HEK293 (cell line): ENCODE results near the gene ELOVL2.

Experiments used
- CTCF ChIA-PET: fragments of 350-600 bp; formaldehyde crosslinking; extraction: SDS; loops from one replicate; lab custom pipeline; 2021; ENCODE audit warnings: antibody characterized with exemption; lab: Yijun Ruan, JAX
- POLR2A ChIA-PET: fragments of 300-600 bp; formaldehyde crosslinking; extraction: SDS; loops from one replicate; lab custom pipeline; 2020; ENCODE audit warnings: antibody characterized with exemption, inconsistent platforms; lab: Yijun Ruan, JAX
- H3K27ac ChIP-seq: fragments of 200-500 bp; sonication (Bioruptor generic); 2 replicates; pipeline ENCODE4 v1.5.1; 2014; ENCODE audit warnings: low read depth, low read length, control low read depth, inconsistent platforms; ENCODE audit errors: extremely low read depth
- H3K36me3 ChIP-seq, 2 experiments: fragments of 200-500 bp in 1 of 2; sonication (Bioruptor generic) in 1 of 2; 1 replicate in 1 of 2; 2 replicates in 1 of 2; pipeline ENCODE4 v1.5.1; 2014 to 2017; ENCODE audit warnings: inconsistent platforms in 2 of 2, low read length in 2 of 2; ENCODE audit not compliant: control insufficient read depth in 2 of 2, insufficient read depth in 1 of 2
- H3K4me1 ChIP-seq: fragments of 200-500 bp; sonication (Bioruptor generic); 2 replicates; pipeline ENCODE4 v1.5.1; 2014; ENCODE audit warnings: mild to moderate bottlenecking, low read length, inconsistent platforms; ENCODE audit not compliant: control insufficient read depth, insufficient read depth
- H3K4me3 ChIP-seq: 2 replicates; pipeline ENCODE4 v1.5.1; 2011; ENCODE audit warnings: low read depth, mild to moderate bottlenecking, control low read depth, low read length, moderate library complexity
- H3K9me3 ChIP-seq: fragments of 200-500 bp; sonication (Bioruptor generic); 2 replicates; pipeline ENCODE4 v1.5.1; 2014; ENCODE audit warnings: low read depth, low read length, inconsistent platforms; ENCODE audit not compliant: control insufficient read depth, insufficient read depth
- GFI1B ChIP-seq: fragments of 450-650 bp; formaldehyde crosslinking; IDR thresholded peaks from 2 replicates; pipeline ENCODE4 v1.5.1; 2016; ENCODE audit warnings: missing biosample characterization, missing genetic modification characterization
- KLF8 ChIP-seq: fragments of 450-650 bp; formaldehyde crosslinking; IDR thresholded peaks from 2 replicates; pipeline ENCODE4 v1.5.1; 2016; ENCODE audit warnings: missing biosample characterization, missing genetic modification characterization
- PRDM1 ChIP-seq: fragments of 450-650 bp; formaldehyde crosslinking; IDR thresholded peaks from 2 replicates; pipeline ENCODE4; 2016; ENCODE audit warnings: missing biosample characterization, missing genetic modification characterization
- SP7 ChIP-seq: fragments of 450-650 bp; formaldehyde crosslinking; IDR thresholded peaks from 2 replicates; pipeline ENCODE4 v1.5.1; 2016; ENCODE audit warnings: missing biosample characterization, missing genetic modification characterization
- ZBTB1 ChIP-seq: fragments of 450-650 bp; formaldehyde crosslinking; IDR thresholded peaks from 2 replicates; pipeline ENCODE4 v1.5.1; 2016; ENCODE audit warnings: missing biosample characterization, missing genetic modification characterization
- ZFP37 ChIP-seq: fragments of 450-650 bp; formaldehyde crosslinking; IDR thresholded peaks from 2 replicates; pipeline ENCODE4 v1.5.1; 2016; ENCODE audit warnings: missing biosample characterization, missing genetic modification characterization
- ZNF138 ChIP-seq: fragments of 450-650 bp; formaldehyde crosslinking; IDR thresholded peaks from 2 replicates; pipeline ENCODE4 v1.5.1; 2016; ENCODE audit warnings: missing biosample characterization, missing genetic modification characterization, borderline replicate concordance
- ZNF155 ChIP-seq: fragments of 450-650 bp; formaldehyde crosslinking; IDR thresholded peaks from 2 replicates; pipeline ENCODE4 v1.5.1; 2016; ENCODE audit warnings: missing biosample characterization, missing genetic modification characterization
- ZNF169 ChIP-seq: fragments of 450-650 bp; formaldehyde crosslinking; IDR thresholded peaks from 2 replicates; pipeline ENCODE4 v1.5.1; 2016; ENCODE audit warnings: missing biosample characterization, missing genetic modification characterization
- ZNF174 ChIP-seq: fragments of 450-650 bp; formaldehyde crosslinking; IDR thresholded peaks from 2 replicates; pipeline ENCODE4 v1.5.0; 2017; ENCODE audit warnings: missing biosample characterization, mild to moderate bottlenecking, missing genetic modification characterization
- ZNF19 ChIP-seq: fragments of 450-650 bp; formaldehyde crosslinking; IDR thresholded peaks from 2 replicates; pipeline ENCODE4; 2016; ENCODE audit warnings: missing biosample characterization, missing genetic modification characterization, low read depth
- ZNF211 ChIP-seq: fragments of 450-650 bp; formaldehyde crosslinking; IDR thresholded peaks from 2 replicates; pipeline ENCODE4 v1.5.1; 2016; ENCODE audit warnings: low read depth, missing biosample characterization, missing genetic modification characterization
- ZNF302 ChIP-seq: fragments of 450-650 bp; formaldehyde crosslinking; IDR thresholded peaks from 2 replicates; pipeline ENCODE4 v1.5.1; 2016; ENCODE audit warnings: missing biosample characterization, missing genetic modification characterization, low read depth
- ZNF350 ChIP-seq: fragments of 450-650 bp; formaldehyde crosslinking; IDR thresholded peaks from 2 replicates; pipeline ENCODE4 v1.5.0; 2017; ENCODE audit warnings: missing biosample characterization, mild to moderate bottlenecking, missing genetic modification characterization
- ZNF416 ChIP-seq: fragments of 450-650 bp; formaldehyde crosslinking; IDR thresholded peaks from 2 replicates; pipeline ENCODE4 v1.5.1; 2016; ENCODE audit warnings: missing biosample characterization, missing genetic modification characterization
- ZNF48 ChIP-seq: fragments of 450-650 bp; formaldehyde crosslinking; IDR thresholded peaks from 2 replicates; pipeline ENCODE4 v1.5.1; 2016; ENCODE audit warnings: missing biosample characterization, missing genetic modification characterization
- ZNF558 ChIP-seq: fragments of 450-650 bp; formaldehyde crosslinking; IDR thresholded peaks from 2 replicates; pipeline ENCODE4 v1.5.1; 2016; ENCODE audit warnings: missing biosample characterization, missing genetic modification characterization
- ZNF561 ChIP-seq: fragments of 450-650 bp; IDR thresholded peaks from 2 replicates; pipeline ENCODE4 v1.5.1; 2018; ENCODE audit warnings: missing biosample characterization, missing genetic modification characterization, borderline replicate concordance
- ZNF596 ChIP-seq: fragments of 450-650 bp; IDR thresholded peaks from 2 replicates; pipeline ENCODE4 v1.5.0; 2018; ENCODE audit warnings: missing biosample characterization, mild to moderate bottlenecking, missing genetic modification characterization, moderate library complexity
- ZNF624 ChIP-seq: fragments of 450-650 bp; formaldehyde crosslinking; IDR thresholded peaks from 2 replicates; pipeline ENCODE4 v1.5.1; 2017; ENCODE audit warnings: missing biosample characterization, missing genetic modification characterization
- ZNF626 ChIP-seq: fragments of 450-650 bp; sonication (Bioruptor Pico); formaldehyde crosslinking; IDR thresholded peaks from 2 replicates; pipeline ENCODE4 v1.5.1; 2018; ENCODE audit warnings: missing biosample characterization, missing genetic modification characterization, inconsistent platforms
- ZNF664 ChIP-seq: fragments of 450-650 bp; formaldehyde crosslinking; IDR thresholded peaks from 2 replicates; pipeline ENCODE4 v1.5.1; 2016; ENCODE audit warnings: missing biosample characterization, missing genetic modification characterization
- ZNF677 ChIP-seq: fragments of 450-650 bp; IDR thresholded peaks from 2 replicates; pipeline ENCODE4 v1.5.0; 2018; ENCODE audit warnings: missing biosample characterization, mild to moderate bottlenecking, missing genetic modification characterization, moderate library complexity
- ZNF777 ChIP-seq: fragments of 450-650 bp; formaldehyde crosslinking; IDR thresholded peaks from 2 replicates; pipeline ENCODE4 v1.5.1; 2017; ENCODE audit warnings: missing biosample characterization, missing genetic modification characterization, borderline replicate concordance
- TF ChIP-seq, protein P1 (sequence below): fragments of 450-650 bp; formaldehyde crosslinking; IDR thresholded peaks from 2 replicates; pipeline ENCODE4 v1.5.1; 2016; ENCODE audit warnings: missing biosample characterization, missing genetic modification characterization
- TF ChIP-seq, protein P2 (sequence below): fragments of 450-650 bp; formaldehyde crosslinking; IDR thresholded peaks from 2 replicates; pipeline ENCODE4 v1.5.1; 2016; ENCODE audit warnings: missing biosample characterization, missing genetic modification characterization

Gene ELOVL2

DNA sequence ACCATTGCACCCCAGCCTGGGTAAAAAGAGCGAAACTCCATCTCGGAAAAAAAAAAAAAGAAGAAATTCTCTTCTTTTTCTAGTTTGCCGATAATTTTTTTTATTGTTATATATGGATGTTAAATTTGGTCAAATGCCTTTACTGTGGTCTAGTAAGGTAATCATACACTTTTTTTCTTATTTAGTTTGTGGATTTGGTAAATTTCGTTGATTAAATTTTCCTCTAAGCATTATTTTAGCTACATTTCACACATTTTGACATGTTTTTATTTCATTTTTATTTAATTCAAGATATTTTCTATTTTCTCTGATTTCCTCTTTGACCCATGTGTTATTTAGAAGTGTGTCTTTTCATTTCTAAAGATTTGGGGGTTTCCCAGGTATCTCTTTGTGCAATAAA is 18.0 kb upstream of the ELOVL2 start (continued):
- TF ChIP-seq ZNF626 (no peak), ZNF302 (tag by site-specific recombination) (no peak), ZNF558 (no peak), ZNF777 (tag by site-specific recombination) (no peak), GFI1B (no peak)
- TF ChIP-seq, protein P1, sequence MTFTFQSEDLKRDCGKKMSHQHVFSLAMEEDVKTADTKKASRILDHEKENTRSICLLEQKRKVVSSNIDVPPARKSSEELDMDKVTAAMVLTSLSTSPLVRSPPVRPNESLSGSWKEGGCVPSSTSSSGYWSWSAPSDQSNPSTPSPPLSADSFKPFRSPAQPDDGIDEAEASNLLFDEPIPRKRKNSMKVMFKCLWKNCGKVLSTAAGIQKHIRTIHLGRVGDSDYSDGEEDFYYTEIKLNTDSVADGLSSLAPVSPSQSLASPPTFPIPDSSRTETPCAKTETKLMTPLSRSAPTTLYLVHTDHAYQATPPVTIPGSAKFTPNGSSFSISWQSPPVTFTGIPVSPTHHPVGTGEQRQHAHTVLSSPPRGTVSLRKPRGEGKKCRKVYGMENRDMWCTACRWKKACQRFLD (tag by site-specific recombination), result no peak

- Histone ChIP-seq H3K36me3 (no peaks in the 10 kb centered on the region), H3K4me3 (no peak overlapping the region), H3K27ac (no peak overlapping the region), H3K4me1 (peaks cover 5% of the 10 kb centered on the region), H3K9me3 (no peaks in the 10 kb centered on the region)
- ChIA-PET CTCF (interaction anchor here (2.3 kb wide), 1 partner anchor 10 kb away, joined by 7 read pairs; no protein-coding TSS in a partner anchor), POLR2A (no interaction called here)
- no peak for TF ChIP-seq ZNF624 (tag by site-specific recombination)
- no peak for TF ChIP-seq ZBTB1 (tag by site-specific recombination)
- TF ChIP-seq ZNF155 (tag by site-specific recombination), result no peak
- TF ChIP-seq ZNF19 (tag by site-specific recombination), result no peak
- TF ChIP-seq ZNF169 (tag by site-specific recombination), result no peak
- no peak for TF ChIP-seq PRDM1 (tag by site-specific recombination)
- no peak for TF ChIP-seq ZNF138 (tag by site-specific recombination)
- no peak for TF ChIP-seq ZNF174
- TF ChIP-seq ZNF350 (tag by site-specific recombination), result no peak
- TF ChIP-seq KLF8 (tag by site-specific recombination), result no peak
- TF ChIP-seq ZNF48 (tag by site-specific recombination), result no peak
- no peak for TF ChIP-seq ZNF211 (tag by site-specific recombination)
- TF ChIP-seq, protein P2, sequence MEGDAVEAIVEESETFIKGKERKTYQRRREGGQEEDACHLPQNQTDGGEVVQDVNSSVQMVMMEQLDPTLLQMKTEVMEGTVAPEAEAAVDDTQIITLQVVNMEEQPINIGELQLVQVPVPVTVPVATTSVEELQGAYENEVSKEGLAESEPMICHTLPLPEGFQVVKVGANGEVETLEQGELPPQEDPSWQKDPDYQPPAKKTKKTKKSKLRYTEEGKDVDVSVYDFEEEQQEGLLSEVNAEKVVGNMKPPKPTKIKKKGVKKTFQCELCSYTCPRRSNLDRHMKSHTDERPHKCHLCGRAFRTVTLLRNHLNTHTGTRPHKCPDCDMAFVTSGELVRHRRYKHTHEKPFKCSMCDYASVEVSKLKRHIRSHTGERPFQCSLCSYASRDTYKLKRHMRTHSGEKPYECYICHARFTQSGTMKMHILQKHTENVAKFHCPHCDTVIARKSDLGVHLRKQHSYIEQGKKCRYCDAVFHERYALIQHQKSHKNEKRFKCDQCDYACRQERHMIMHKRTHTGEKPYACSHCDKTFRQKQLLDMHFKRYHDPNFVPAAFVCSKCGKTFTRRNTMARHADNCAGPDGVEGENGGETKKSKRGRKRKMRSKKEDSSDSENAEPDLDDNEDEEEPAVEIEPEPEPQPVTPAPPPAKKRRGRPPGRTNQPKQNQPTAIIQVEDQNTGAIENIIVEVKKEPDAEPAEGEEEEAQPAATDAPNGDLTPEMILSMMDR, result no peak
- no peak for TF ChIP-seq ZNF416 (tag by site-specific recombination)
- no peak for TF ChIP-seq ZNF677 (tag by site-specific recombination)
- TF ChIP-seq ZNF561 (tag by site-specific recombination), result no peak
- TF ChIP-seq SP7 (tag by site-specific recombination), result no peak
- no peak for TF ChIP-seq ZFP37 (tag by site-specific recombination)
- TF ChIP-seq ZNF596 (tag by site-specific recombination), result no peak
- TF ChIP-seq ZNF664, result no peak
Measured at GRCh38 chr6:11058406-11058805, 14.3 kb upstream of the ELOVL2 start.

DNA sequence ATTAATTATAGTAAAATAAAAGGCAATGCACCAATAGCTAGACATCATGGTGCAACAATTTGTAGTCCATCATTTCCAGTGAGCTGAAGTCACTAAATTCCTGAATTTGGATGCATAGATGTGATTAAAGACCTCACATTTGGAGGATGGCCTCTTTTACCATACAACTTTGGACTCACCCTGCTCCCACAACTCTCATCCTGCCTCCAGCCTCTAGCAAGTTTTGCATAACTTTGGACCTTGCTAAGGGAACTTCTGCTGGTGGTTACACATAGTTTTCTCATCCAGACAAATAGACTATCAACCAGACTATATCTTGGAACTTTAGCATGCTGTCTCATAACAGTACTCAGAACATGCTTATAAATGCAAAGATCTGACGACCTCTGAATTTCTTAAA is 12.8 kb upstream of the ELOVL2 start:
- no peak for TF ChIP-seq ZNF48 (tag by site-specific recombination)
- TF ChIP-seq, protein P1 (tag by site-specific recombination), result no peak
- TF ChIP-seq, all 188 proteins: peak for 0

More for the DNA sequence above, 12.8 kb upstream of the ELOVL2 start:
- Histone ChIP-seq H3K4me3 (no peak overlapping the region), H3K9me3 (no peaks in the 10 kb centered on the region), H3K27ac (no peak overlapping the region), H3K36me3 (no peaks in the 10 kb centered on the region), H3K4me1 (peaks cover 8% of the 10 kb centered on the region)
- CTCF ChIA-PET, result interaction anchor here (0.6 to 5.9 kb wide), 7 partner anchors 9 to 440 kb away, joined by 3 to 36 read pairs (median 5); no protein-coding TSS in a partner anchor
- POLR2A ChIA-PET, result no interaction called here
